ENCODE measurements around the gene PTPRD.
A peak's percentile ranks its signal among the peaks of the same experiment; 100 is the strongest.

The PTPRD gene

GRCh38 chr9:8715788-8716187 is 1897.0 kb downstream of the PTPRD start:
- Histone ChIP-seq H3K36me3 (ENCODE audit: control insufficient read depth in 1 of 2, insufficient read depth in 2 of 2, low read length in 2 of 2) (no peaks in the 10 kb centered on the region), H2BK12ac (ENCODE audit: low read length) (no peak overlapping the region), H3K79me1 (ENCODE audit: low read length) (peaks cover 1% of the 10 kb centered on the region), H2BK5ac (ENCODE audit: low read depth, low read length, poor library complexity) (no peak overlapping the region), H2AFZ (ENCODE audit: insufficient read depth, low read length, poor library complexity) (no peak overlapping the region), H3K18ac (ENCODE audit: low read length) (peak overlapping the region; percentile 53), H3K27ac (ENCODE audit: low read depth, low read length) (no peak overlapping the region), H3K4me3 (ENCODE audit: low read depth, low read length) (no peak overlapping the region), H4K12ac (ENCODE audit: low read depth, low read length) (no peak overlapping the region), H2BK120ac (ENCODE audit: insufficient read depth, low read length, poor library complexity) (no peak overlapping the region), H3K4me1 (ENCODE audit: control insufficient read depth in 1 of 2, insufficient read depth in 2 of 2, low read length in 2 of 2) (peaks cover 3 to 4% of the 10 kb centered on the region in 2 experiments), H3K14ac (ENCODE audit: low read length) (no peak overlapping the region), H3K79me2 (ENCODE audit: control insufficient read depth, insufficient read depth, low read length, poor library complexity) (no peaks in the 10 kb centered on the region), H3K4ac (ENCODE audit: low read depth, low read length) (no peak overlapping the region), H3K9me3 (ENCODE audit: insufficient read depth, low read depth, low read length) (no peaks in the 10 kb centered on the region), H4K91ac (ENCODE audit: low read depth, low read length) (no peak overlapping the region), H3K27me3 (ENCODE audit: insufficient read depth, low read length) (no peaks in the 10 kb centered on the region), H3K9ac (ENCODE audit: low read length) (no peak overlapping the region), H3K4me2 (ENCODE audit: low read length) (no peak overlapping the region), H4K8ac (ENCODE audit: low read depth, low read length) (no peak overlapping the region), H2AK5ac (ENCODE audit: low read length) (no peak overlapping the region), H3K23ac (ENCODE audit: low read length) (no peak overlapping the region)
- WGBS (ENCODE audit: extremely low coverage, insufficient coverage, insufficient read length): no CpG with 5 or more reads among the region's 2 CpGs
- no peak for DNase-seq

GRCh38 chr9:8713811-8714165 is 1899.0 kb downstream of the PTPRD start:
- Histone ChIP-seq H3K79me1 (ENCODE audit: low read length) (no peaks in the 10 kb centered on the region), H3K27me3 (ENCODE audit: insufficient read depth, low read length) (no peaks in the 10 kb centered on the region), H2BK120ac (ENCODE audit: insufficient read depth, low read length, poor library complexity) (no peak overlapping the region), H3K4me1 (ENCODE audit: control insufficient read depth in 1 of 2, insufficient read depth in 2 of 2, low read length in 2 of 2) (no peaks in the 10 kb centered on the region), H4K91ac (ENCODE audit: low read depth, low read length) (no peak overlapping the region), H3K9ac (ENCODE audit: low read length) (no peak overlapping the region), H3K36me3 (ENCODE audit: control insufficient read depth in 1 of 2, insufficient read depth in 2 of 2, low read length in 2 of 2) (no peaks in the 10 kb centered on the region), H3K14ac (ENCODE audit: low read length) (no peak overlapping the region), H3K79me2 (ENCODE audit: control insufficient read depth, insufficient read depth, low read length, poor library complexity) (no peaks in the 10 kb centered on the region), H2AFZ (ENCODE audit: insufficient read depth, low read length, poor library complexity) (no peak overlapping the region), H2BK12ac (ENCODE audit: low read length) (no peak overlapping the region), H3K27ac (ENCODE audit: low read depth, low read length) (no peak overlapping the region), H4K8ac (ENCODE audit: low read depth, low read length) (no peak overlapping the region), H2AK5ac (ENCODE audit: low read length) (no peak overlapping the region), H3K4ac (ENCODE audit: low read depth, low read length) (no peak overlapping the region), H3K4me3 (ENCODE audit: low read depth, low read length) (no peak overlapping the region), H3K23ac (ENCODE audit: low read length) (no peak overlapping the region), H4K12ac (ENCODE audit: low read depth, low read length) (no peak overlapping the region), H3K9me3 (ENCODE audit: insufficient read depth, low read depth, low read length) (no peaks in the 10 kb centered on the region), H3K4me2 (ENCODE audit: low read length) (no peak overlapping the region), H2BK5ac (ENCODE audit: low read depth, low read length, poor library complexity) (no peak overlapping the region), H3K18ac (ENCODE audit: low read length) (no peak overlapping the region)
- DNase-seq: no peak
- no CpG with 5 or more reads among the region's 8 CpGs for WGBS (ENCODE audit: extremely low coverage, insufficient coverage, insufficient read length)

- Histone ChIP-seq H3K36me3 (ENCODE audit: control insufficient read depth in 1 of 2, insufficient read depth in 2 of 2, low read length in 2 of 2) (no peaks in the 10 kb centered on the region), H2AFZ (ENCODE audit: insufficient read depth, low read length, poor library complexity) (no peak overlapping the region), H3K23ac (ENCODE audit: low read length) (no peak overlapping the region), H3K9me3 (ENCODE audit: insufficient read depth, low read depth, low read length) (no peaks in the 10 kb centered on the region), H2BK12ac (ENCODE audit: low read length) (no peak overlapping the region), H3K79me2 (ENCODE audit: control insufficient read depth, insufficient read depth, low read length, poor library complexity) (no peaks in the 10 kb centered on the region), H2AK5ac (ENCODE audit: low read length) (no peak overlapping the region), H3K79me1 (ENCODE audit: low read length) (no peaks in the 10 kb centered on the region), H3K4ac (ENCODE audit: low read depth, low read length) (no peak overlapping the region), H3K27me3 (ENCODE audit: insufficient read depth, low read length) (no peaks in the 10 kb centered on the region), H3K4me3 (ENCODE audit: low read depth, low read length) (no peak overlapping the region), H3K4me1 (ENCODE audit: control insufficient read depth in 1 of 2, insufficient read depth in 2 of 2, low read length in 2 of 2) (no peaks in the 10 kb centered on the region), H4K8ac (ENCODE audit: low read depth, low read length) (no peak overlapping the region), H2BK120ac (ENCODE audit: insufficient read depth, low read length, poor library complexity) (no peak overlapping the region), H4K12ac (ENCODE audit: low read depth, low read length) (no peak overlapping the region), H3K9ac (ENCODE audit: low read length) (no peak overlapping the region), H3K4me2 (ENCODE audit: low read length) (no peak overlapping the region), H2BK5ac (ENCODE audit: low read depth, low read length, poor library complexity) (no peak overlapping the region), H4K91ac (ENCODE audit: low read depth, low read length) (no peak overlapping the region), H3K18ac (ENCODE audit: low read length) (no peak overlapping the region), H3K14ac (ENCODE audit: low read length) (no peak overlapping the region), H3K27ac (ENCODE audit: low read depth, low read length) (no peak overlapping the region)
- no CpG with 5 or more reads among the region's 44 CpGs for WGBS (ENCODE audit: extremely low coverage, insufficient coverage, insufficient read length)
- DNase-seq: no peak
These were observed 1899.5 kb downstream of the PTPRD start for GRCh38 chr9:8713149-8713810.

- WGBS (ENCODE audit: extremely low coverage, insufficient coverage, insufficient read length): no CpG with 5 or more reads among the region's 4 CpGs
These were observed 1903.1 kb downstream of the PTPRD start for GRCh38 chr9:8709731-8710130.

More at GRCh38 chr9:8709731-8710130, 1903.1 kb downstream of the PTPRD start:
- Histone ChIP-seq H2AFZ (ENCODE audit: insufficient read depth, low read length, poor library complexity) (no peak overlapping the region), H4K91ac (ENCODE audit: low read depth, low read length) (no peak overlapping the region), H3K9ac (ENCODE audit: low read length) (no peak overlapping the region), H3K27ac (ENCODE audit: low read depth, low read length) (no peak overlapping the region), H3K9me3 (ENCODE audit: insufficient read depth, low read depth, low read length) (no peaks in the 10 kb centered on the region), H2AK5ac (ENCODE audit: low read length) (no peak overlapping the region), H3K27me3 (ENCODE audit: insufficient read depth, low read length) (no peaks in the 10 kb centered on the region), H4K8ac (ENCODE audit: low read depth, low read length) (no peak overlapping the region), H3K79me2 (ENCODE audit: control insufficient read depth, insufficient read depth, low read length, poor library complexity) (no peaks in the 10 kb centered on the region), H3K4me3 (ENCODE audit: low read depth, low read length) (no peak overlapping the region), H3K4ac (ENCODE audit: low read depth, low read length) (no peak overlapping the region), H2BK5ac (ENCODE audit: low read depth, low read length, poor library complexity) (no peak overlapping the region), H3K4me1 (ENCODE audit: control insufficient read depth in 1 of 2, insufficient read depth in 2 of 2, low read length in 2 of 2) (no peaks in the 10 kb centered on the region), H2BK120ac (ENCODE audit: insufficient read depth, low read length, poor library complexity) (no peak overlapping the region), H3K23ac (ENCODE audit: low read length) (no peak overlapping the region), H3K4me2 (ENCODE audit: low read length) (no peak overlapping the region), H3K36me3 (ENCODE audit: control insufficient read depth in 1 of 2, insufficient read depth in 2 of 2, low read length in 2 of 2) (no peaks in the 10 kb centered on the region), H3K18ac (ENCODE audit: low read length) (no peak overlapping the region), H3K79me1 (ENCODE audit: low read length) (no peaks in the 10 kb centered on the region), H2BK12ac (ENCODE audit: low read length) (no peak overlapping the region), H3K14ac (ENCODE audit: low read length) (no peak overlapping the region), H4K12ac (ENCODE audit: low read depth, low read length) (no peak overlapping the region)
- no peak for DNase-seq
